Mesendoderm (in vitro differentiated cells): Measurements from ENCODE around the gene TNFRSF14.

Experiments
- DNase-seq: peaks from one replicate; pipeline ENCODE4 v3.0.0; 2013
- H2AK5ac ChIP-seq: 2 replicates; pipeline ENCODE4 v1.6.1; 2013; ENCODE audit warnings: low read length, inconsistent platforms
- H2BK120ac ChIP-seq: 2 replicates; pipeline ENCODE4 v1.6.1; 2013; ENCODE audit warnings: low read depth, mild to moderate bottlenecking, low read length, moderate library complexity, mixed read lengths
- H2BK15ac ChIP-seq: replicated peaks from 2 replicates; pipeline ENCODE4 v1.6.1; 2013; ENCODE audit warnings: low read depth, mild to moderate bottlenecking, moderate library complexity
- H2BK5ac ChIP-seq: 2 replicates; pipeline ENCODE4 v1.6.1; 2013; ENCODE audit warnings: low read length, inconsistent platforms
- H3K18ac ChIP-seq: 2 replicates; pipeline ENCODE4 v1.6.1; 2013; ENCODE audit warnings: mild to moderate bottlenecking, low read length, mixed read lengths
- H3K23ac ChIP-seq: one replicate; pipeline ENCODE4 v1.6.1; 2013; ENCODE audit warnings: low read length
- H3K27ac ChIP-seq: 2 replicates; pipeline ENCODE4 v1.5.1; 2013; ENCODE audit warnings: low read depth, mild to moderate bottlenecking, inconsistent platforms, low read length, moderate library complexity
- H3K27me3 ChIP-seq: 2 replicates; pipeline ENCODE4 v1.6.1; 2013; ENCODE audit warnings: low read length, control low read depth, mild to moderate bottlenecking, inconsistent platforms; ENCODE audit not compliant: insufficient read depth, poor library complexity
- H3K36me3 ChIP-seq: 2 replicates; pipeline ENCODE4 v1.6.1; 2013; ENCODE audit warnings: low read length, inconsistent platforms; ENCODE audit not compliant: control insufficient read depth, insufficient read depth
- H3K4ac ChIP-seq: one replicate; pipeline ENCODE4 v1.6.1; 2013; ENCODE audit warnings: low read depth, mild to moderate bottlenecking, low read length, moderate library complexity
- H3K4me1 ChIP-seq: 2 replicates; pipeline ENCODE4 v1.6.1; 2013; ENCODE audit warnings: low read depth, low read length, inconsistent platforms; ENCODE audit not compliant: control insufficient read depth
- H3K4me2 ChIP-seq: 2 replicates; pipeline ENCODE4 v1.6.1; 2013; ENCODE audit warnings: low read length
- H3K4me3 ChIP-seq: 2 replicates; pipeline ENCODE4 v1.5.1; 2013; ENCODE audit warnings: mild to moderate bottlenecking, low read length
- H3K56ac ChIP-seq: one replicate; pipeline ENCODE4 v1.6.1; 2013; ENCODE audit warnings: low read length
- H3K79me1 ChIP-seq: 2 replicates; pipeline ENCODE4 v1.6.1; 2013; ENCODE audit warnings: low read length, inconsistent platforms
- H3K79me2 ChIP-seq: 2 replicates; pipeline ENCODE4 v1.6.1; 2013; ENCODE audit warnings: mild to moderate bottlenecking, low read length; ENCODE audit not compliant: control insufficient read depth, insufficient read depth
- H3K9ac ChIP-seq: 2 replicates; pipeline ENCODE4 v1.6.1; 2013; ENCODE audit warnings: low read length, inconsistent platforms
- H4K5ac ChIP-seq: one replicate; pipeline ENCODE4 v1.6.1; 2013; ENCODE audit warnings: low read length
- H4K8ac ChIP-seq: one replicate; pipeline ENCODE4 v1.6.1; 2013; ENCODE audit warnings: low read depth, mild to moderate bottlenecking, control low read depth, low read length, moderate library complexity
- WGBS: extraction: QIAGEN DNeasy Blood & Tissue Kit; methylation state at CpG from one replicate; pipeline ENCODE4 v1.1.7; 2013; ENCODE audit warnings: low lambda C conversion rate, missing lambda C conversion rate; ENCODE audit not compliant: insufficient coverage; ENCODE audit errors: extremely low coverage; 5-methylcytosine and 5-hydroxymethylcytosine counted together

TNFRSF14 gene

GRCh38 chr1:2559509-2560298, 3.5 kb downstream of the TNFRSF14 start:
- H3K18ac ChIP-seq, result no peak overlapping the region
- no peak overlapping the region for H3K27ac ChIP-seq
- no peak overlapping the region for H4K8ac ChIP-seq
- WGBS, result no CpG with 5 or more reads among the region's 35 CpGs
- no peak for DNase-seq
- H2BK120ac ChIP-seq, result no peak overlapping the region
- no peak overlapping the region for H3K4me3 ChIP-seq
- H3K4ac ChIP-seq, result no peak overlapping the region
- H3K4me2 ChIP-seq, result no peak overlapping the region
- no peak overlapping the region for H4K5ac ChIP-seq
- no peaks in the 10 kb centered on the region for H3K79me1 ChIP-seq
- no peak overlapping the region for H2AK5ac ChIP-seq
- no peaks in the 10 kb centered on the region for H3K4me1 ChIP-seq
- no peaks in the 10 kb centered on the region for H3K79me2 ChIP-seq
- no peak overlapping the region for H3K56ac ChIP-seq
- no peak overlapping the region for H2BK15ac ChIP-seq
- H3K23ac ChIP-seq, result no peak overlapping the region
- no peak overlapping the region for H3K9ac ChIP-seq
- H2BK5ac ChIP-seq, result no peak overlapping the region
- no peaks in the 10 kb centered on the region for H3K36me3 ChIP-seq
- no peaks in the 10 kb centered on the region for H3K27me3 ChIP-seq

DNA sequence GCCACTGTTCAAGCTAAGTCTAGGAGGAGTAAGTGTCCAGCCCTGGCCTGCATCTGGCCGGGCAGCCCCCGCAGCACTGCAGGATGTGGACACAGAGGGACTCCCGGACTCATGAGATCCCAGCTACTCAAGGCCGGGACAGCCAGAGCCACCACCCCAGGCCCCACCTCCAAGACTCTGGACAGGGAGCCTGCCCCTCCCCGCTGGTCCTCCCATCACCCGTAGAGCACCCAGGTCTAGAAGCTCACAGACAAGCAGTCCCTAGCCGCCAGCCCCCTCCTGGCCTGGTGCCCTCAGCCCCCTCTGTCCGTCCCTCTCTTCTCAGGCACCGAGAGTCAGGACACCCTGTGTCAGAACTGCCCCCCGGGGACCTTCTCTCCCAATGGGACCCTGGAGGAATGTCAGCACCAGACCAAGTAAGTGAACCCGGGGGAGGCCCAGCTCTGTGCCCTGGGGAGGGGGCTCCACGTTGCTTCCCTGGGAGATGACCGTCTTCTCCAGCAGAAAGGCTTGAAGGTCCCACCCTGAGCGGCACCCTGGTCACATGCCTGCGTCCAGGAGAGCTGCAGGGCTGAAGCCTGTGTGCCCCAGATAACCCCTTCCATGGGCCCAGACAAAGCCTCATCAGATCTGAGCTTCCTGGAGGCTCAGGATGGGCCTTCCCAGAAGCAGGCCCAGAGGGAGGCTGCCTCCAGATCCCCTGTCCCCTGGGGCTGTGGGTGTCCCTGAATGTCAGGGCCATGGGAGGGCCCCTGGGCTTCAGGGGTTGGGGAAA, 4.3 kb downstream of the TNFRSF14 start:
- WGBS, result no CpG with 5 or more reads among the region's 15 CpGs
- Histone ChIP-seq H3K27me3 (no peaks in the 10 kb centered on the region), H3K9ac (no peak overlapping the region), H3K56ac (no peak overlapping the region), H3K79me2 (no peaks in the 10 kb centered on the region), H3K79me1 (no peaks in the 10 kb centered on the region), H3K4me1 (no peaks in the 10 kb centered on the region), H2AK5ac (no peak overlapping the region), H3K27ac (no peak overlapping the region), H3K4me2 (no peak overlapping the region), H2BK15ac (no peak overlapping the region), H3K4ac (no peak overlapping the region), H3K36me3 (no peaks in the 10 kb centered on the region), H2BK5ac (no peak overlapping the region), H4K8ac (no peak overlapping the region), H3K18ac (no peak overlapping the region), H3K23ac (no peak overlapping the region), H4K5ac (no peak overlapping the region), H3K4me3 (no peak overlapping the region), H2BK120ac (no peak overlapping the region)
- no peak for DNase-seq

DNA sequence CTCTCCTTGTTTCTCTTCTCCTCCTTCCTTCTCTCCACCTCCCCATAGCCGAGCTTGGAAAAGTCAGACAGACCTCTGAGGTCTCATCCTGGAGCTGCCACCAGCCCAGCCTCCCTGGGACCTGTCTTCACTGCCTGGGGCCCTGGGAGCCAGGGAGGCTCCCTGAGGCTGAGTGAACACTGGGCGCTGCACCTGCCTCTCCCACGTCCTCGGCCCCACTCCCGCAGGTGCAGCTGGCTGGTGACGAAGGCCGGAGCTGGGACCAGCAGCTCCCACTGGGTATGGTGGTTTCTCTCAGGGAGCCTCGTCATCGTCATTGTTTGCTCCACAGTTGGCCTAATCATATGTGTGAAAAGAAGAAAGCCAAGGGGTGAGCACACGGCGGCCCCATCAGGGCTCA, 5.3 kb downstream of the TNFRSF14 start:
- no peak overlapping the region for H3K18ac ChIP-seq

DNA sequence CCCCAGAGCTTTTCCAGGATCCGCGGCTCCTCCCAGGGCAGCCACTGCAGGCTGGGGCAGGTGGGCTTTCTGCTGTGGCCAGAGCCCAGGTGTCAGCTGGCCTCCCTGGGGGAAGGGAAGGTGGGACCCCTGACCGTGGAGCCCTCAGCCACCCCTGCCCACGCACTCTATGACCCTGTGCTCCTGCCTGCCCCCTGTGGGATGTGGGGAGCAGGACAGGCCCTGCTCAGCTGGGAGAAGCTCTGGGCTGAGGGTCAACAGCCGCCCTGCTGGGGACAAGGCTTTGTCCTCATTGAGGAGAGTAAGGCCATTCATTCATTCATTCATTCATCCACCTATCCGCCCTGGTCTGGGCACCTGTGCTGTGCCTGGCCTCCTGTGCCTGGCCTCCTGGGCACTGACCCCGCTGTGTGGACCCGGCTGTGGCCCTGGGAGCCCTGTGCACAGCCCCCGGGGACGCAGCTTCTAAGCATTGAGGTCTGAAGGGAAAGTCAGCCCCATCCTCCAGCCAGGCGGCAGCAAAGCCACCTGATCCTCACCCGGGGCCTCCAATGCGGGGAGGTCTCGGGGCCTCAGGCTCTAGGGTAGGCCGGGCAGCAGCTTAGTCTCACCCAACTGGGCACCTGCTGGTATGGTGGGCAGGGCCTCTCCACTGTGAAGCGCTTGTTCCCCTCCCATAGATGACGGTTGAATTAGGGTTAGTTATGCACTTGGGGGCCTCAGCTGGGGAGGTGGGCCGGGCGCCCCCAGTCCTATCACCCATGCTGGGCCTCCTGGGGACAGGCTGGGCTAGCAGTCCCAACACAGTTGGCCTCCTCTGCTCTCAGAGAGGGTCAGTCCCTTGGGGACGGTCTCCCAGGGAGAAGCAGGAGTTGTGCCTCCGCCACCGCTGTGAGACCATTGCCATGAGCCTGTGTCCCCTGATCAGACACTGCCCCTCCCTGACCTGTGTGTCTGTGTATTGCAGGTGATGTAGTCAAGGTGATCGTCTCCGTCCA, 6.0 kb downstream of the TNFRSF14 start:
- no CpG with 5 or more reads among the region's 24 CpGs for WGBS
- no peak overlapping the region for H3K4me3 ChIP-seq

More for the DNA sequence above, 5.3 kb downstream of the TNFRSF14 start:
- H3K4me2 ChIP-seq, result no peak overlapping the region
- no peak overlapping the region for H4K5ac ChIP-seq
- H2AK5ac ChIP-seq, result no peak overlapping the region
- WGBS, result no CpG with 5 or more reads among the region's 11 CpGs
- H2BK5ac ChIP-seq, result no peak overlapping the region
- H3K9ac ChIP-seq, result no peak overlapping the region
- H4K8ac ChIP-seq, result no peak overlapping the region
- no peaks in the 10 kb centered on the region for H3K36me3 ChIP-seq
- H3K27ac ChIP-seq, result no peak overlapping the region
- no peak overlapping the region for H2BK15ac ChIP-seq
- H3K4ac ChIP-seq, result no peak overlapping the region
- H3K56ac ChIP-seq, result no peak overlapping the region
- H3K4me3 ChIP-seq, result no peak overlapping the region
- no peak overlapping the region for H2BK120ac ChIP-seq
- H3K79me2 ChIP-seq, result no peaks in the 10 kb centered on the region
- no peaks in the 10 kb centered on the region for H3K4me1 ChIP-seq
- H3K79me1 ChIP-seq, result no peaks in the 10 kb centered on the region
- no peak for DNase-seq
- no peaks in the 10 kb centered on the region for H3K27me3 ChIP-seq
- H3K23ac ChIP-seq, result no peak overlapping the region

GRCh38 chr1:2563205-2563604, 7.0 kb downstream of the TNFRSF14 start:
- no peak overlapping the region for H2BK15ac ChIP-seq
- no peaks in the 10 kb centered on the region for H3K79me2 ChIP-seq
- no peak overlapping the region for H3K9ac ChIP-seq
- no peak overlapping the region for H2AK5ac ChIP-seq
- DNase-seq, result no peak
- H2BK120ac ChIP-seq, result no peak overlapping the region
- no peak overlapping the region for H3K56ac ChIP-seq
- no peak overlapping the region for H4K8ac ChIP-seq
- H3K79me1 ChIP-seq, result no peaks in the 10 kb centered on the region
- H3K4me1 ChIP-seq, result no peaks in the 10 kb centered on the region
- no peak overlapping the region for H3K23ac ChIP-seq
- H3K4me2 ChIP-seq, result no peak overlapping the region
- H3K36me3 ChIP-seq, result no peaks in the 10 kb centered on the region
- no peak overlapping the region for H3K27ac ChIP-seq
- no peak overlapping the region for H3K4me3 ChIP-seq
- H3K4ac ChIP-seq, result no peak overlapping the region
- H4K5ac ChIP-seq, result no peak overlapping the region
- no peak overlapping the region for H3K18ac ChIP-seq
- no CpG with 5 or more reads among the region's 18 CpGs for WGBS
- H3K27me3 ChIP-seq, result no peaks in the 10 kb centered on the region
- no peak overlapping the region for H2BK5ac ChIP-seq

More for the DNA sequence above, 6.0 kb downstream of the TNFRSF14 start:
- no peaks in the 10 kb centered on the region for H3K27me3 ChIP-seq
- no peak overlapping the region for H2BK15ac ChIP-seq
- H2AK5ac ChIP-seq, result no peak overlapping the region
- no peak for DNase-seq
- no peak overlapping the region for H2BK120ac ChIP-seq
- H3K18ac ChIP-seq, result no peak overlapping the region
- H3K27ac ChIP-seq, result no peak overlapping the region
- no peak overlapping the region for H4K5ac ChIP-seq
- H3K4ac ChIP-seq, result no peak overlapping the region
- H3K36me3 ChIP-seq, result no peaks in the 10 kb centered on the region
- no peak overlapping the region for H3K23ac ChIP-seq
- no peaks in the 10 kb centered on the region for H3K79me1 ChIP-seq
- no peak overlapping the region for H3K56ac ChIP-seq
- no peaks in the 10 kb centered on the region for H3K79me2 ChIP-seq
- no peak overlapping the region for H4K8ac ChIP-seq
- no peak overlapping the region for H3K4me2 ChIP-seq
- no peak overlapping the region for H3K9ac ChIP-seq
- H3K4me1 ChIP-seq, result no peaks in the 10 kb centered on the region
- H2BK5ac ChIP-seq, result no peak overlapping the region
